Measurements from ENCODE around the gene ZIC2.
A peak's percentile ranks its signal among the peaks of the same experiment; 100 is the strongest.

Gene ZIC2

GRCh38 chr13:99975626-99976025 is 6.0 kb upstream of the ZIC2 start:
- no peak for DNase-seq

GRCh38 chr13:99976575-99976974 is 5.0 kb upstream of the ZIC2 start:
- DNase-seq, result no peak

GRCh38 chr13:99977334-99977911 is 4.2 kb upstream of the ZIC2 start:
- no peak for DNase-seq

- DNase-seq, result no peak
Observed at GRCh38 chr13:99977912-99978798, 3.4 kb upstream of the ZIC2 start.

GRCh38 chr13:99978799-99979452 is 2.7 kb upstream of the ZIC2 start:
- DNase-seq, result no peak

GRCh38 chr13:99979453-99980200 is 2.0 kb upstream of the ZIC2 start:
- DNase-seq, result no peak

GRCh38 chr13:99980201-99980823 is 1.3 kb upstream of the ZIC2 start:
- peak; percentile 52 to 54 for DNase-seq

- no peak for DNase-seq
Observed at GRCh38 chr13:99980824-99981734, 505 bp upstream of the ZIC2 start.

- peak in 1 of 2 donors; percentile 31 for DNase-seq
Observed at GRCh38 chr13:99982036-99982730, 599 bp downstream of the ZIC2 start.

GRCh38 chr13:99982731-99983498 is 1.3 kb downstream of the ZIC2 start:
- DNase-seq, result no peak

- no peak for DNase-seq
Observed at GRCh38 chr13:99983499-99984401, 2.2 kb downstream of the ZIC2 start.

- no peak for DNase-seq
Observed at GRCh38 chr13:99984461-99985240, 3.1 kb downstream of the ZIC2 start.

GRCh38 chr13:99985241-99985874 is 3.8 kb downstream of the ZIC2 start:
- no peak for DNase-seq

- no peak for DNase-seq
Observed at GRCh38 chr13:99985886-99986527, 4.4 kb downstream of the ZIC2 start.

GRCh38 chr13:99986741-99987140 is 5.2 kb downstream of the ZIC2 start:
- DNase-seq, result no peak

- DNase-seq, result no peak
Observed at GRCh38 chr13:99987154-99988019, 5.8 kb downstream of the ZIC2 start.

Data from CD4-positive, alpha-beta T cell treated with Interleukin-1 beta for 1 hour (primary cell).